PC-3 (cell line): ENCODE data around the gene CDK4.

Experiments used
- CTCF ChIP-seq: fragments of 300-600 bp; sonication (generic); conservative IDR thresholded peaks from 2 replicates; pipeline ENCODE4 v1.5.1; 2017; ENCODE audit warnings: antibody characterized with exemption, low read depth, mild to moderate bottlenecking, low read length
- EZH2 ChIP-seq: fragments of 300-600 bp; sonication (generic); IDR thresholded peaks from one replicate; pipeline ENCODE4 v1.6.1; 2017; ENCODE audit warnings: antibody characterized with exemption, mild to moderate bottlenecking, low read length; ENCODE audit not compliant: unreplicated experiment
- EZH2phosphoT487 ChIP-seq: fragments of 300-600 bp; sonication (generic); IDR thresholded peaks from 2 replicates; pipeline ENCODE4 v1.6.1; 2018; ENCODE audit warnings: mild to moderate bottlenecking, antibody characterized with exemption, low read length, borderline replicate concordance

- TF ChIP-seq CTCF: no peak
- TF ChIP-seq EZH2: no peak
- no peak for TF ChIP-seq EZH2phosphoT487
Observed at GRCh38 chr12:57783466-57783801, 31.3 kb upstream of the CDK4 start.
